ENCODE measurements around the gene KLRC4.

KLRC4 gene

DNA sequence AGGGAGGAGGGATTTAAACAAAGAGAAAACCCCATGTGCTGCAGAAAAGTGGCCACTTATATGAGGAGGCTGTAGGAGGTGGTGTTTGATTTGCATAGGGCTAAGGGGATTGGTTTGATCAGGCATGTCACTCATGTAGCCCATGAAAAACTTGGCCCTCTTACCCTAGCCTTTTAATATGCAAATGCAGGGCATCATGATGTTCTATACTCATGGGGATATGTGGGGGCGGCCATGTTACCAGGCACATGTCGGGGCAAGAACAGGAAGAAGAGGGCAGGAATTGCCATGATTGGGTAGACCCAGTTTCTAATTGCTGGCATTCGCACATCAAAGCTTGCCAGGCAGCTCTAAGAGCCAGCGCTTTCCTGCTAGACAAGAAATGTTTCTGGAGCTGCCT, 48.5 kb downstream of the KLRC4 start:
- DNase-seq (ENCODE audit: extremely low read depth, low read depth): no peak

DNA sequence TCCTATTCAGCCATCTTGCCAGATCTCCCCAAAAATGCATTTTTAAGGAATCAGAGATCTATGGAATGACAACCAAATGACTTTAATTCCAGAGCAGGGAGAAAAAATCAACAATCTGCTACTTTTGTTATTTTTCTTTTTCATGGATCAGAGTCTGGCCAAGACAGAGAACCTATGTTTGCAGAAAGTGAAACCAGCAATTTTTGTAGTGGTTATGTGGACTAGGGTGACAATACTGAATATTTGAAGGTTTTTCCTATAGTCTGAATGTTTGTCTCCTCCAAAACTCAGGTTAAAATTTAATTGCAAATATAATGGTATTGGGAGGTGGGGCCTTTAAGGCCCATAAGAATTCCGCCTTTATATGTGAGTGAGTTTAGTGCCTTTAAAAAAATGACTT, 50.6 kb downstream of the KLRC4 start:
- no peak for TF ChIP-seq CTCF (IDR thresholded peaks at IDR 0.05; ENCODE audit: low read depth, low read length)
- DNase-seq (ENCODE audit: extremely low read depth, low read depth): no peak

More for the DNA sequence above, 48.5 kb downstream of the KLRC4 start:
- TF ChIP-seq CTCF (IDR thresholded peaks at IDR 0.05; ENCODE audit: low read depth, low read length): no peak

DNA sequence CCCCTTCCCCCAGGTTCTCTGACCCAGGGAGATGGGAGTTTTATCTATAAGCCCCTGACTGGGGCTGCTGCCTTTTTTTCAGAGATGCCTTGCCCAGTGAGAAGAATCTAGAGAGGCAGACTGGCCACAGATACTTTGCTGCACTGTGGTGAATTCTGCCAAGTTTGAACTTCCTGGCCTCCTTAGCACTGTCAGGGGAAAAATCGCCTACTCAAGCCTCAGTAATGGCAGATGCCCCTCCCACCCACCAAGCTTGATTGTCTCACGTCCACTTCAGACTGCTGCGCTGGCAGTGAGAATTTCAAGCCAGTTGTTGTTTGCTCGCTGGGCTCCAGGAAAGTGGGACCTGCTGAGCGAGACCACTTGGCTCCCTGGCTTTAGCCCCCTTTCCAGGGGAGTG, 51.4 kb downstream of the KLRC4 start:
- no peak for TF ChIP-seq CTCF (IDR thresholded peaks at IDR 0.05; ENCODE audit: low read depth, low read length)
- no peak for DNase-seq (ENCODE audit: extremely low read depth, low read depth)

All from AG09319 (cell line).